ENCODE results near the gene WBP1.

WBP1 gene

DNA sequence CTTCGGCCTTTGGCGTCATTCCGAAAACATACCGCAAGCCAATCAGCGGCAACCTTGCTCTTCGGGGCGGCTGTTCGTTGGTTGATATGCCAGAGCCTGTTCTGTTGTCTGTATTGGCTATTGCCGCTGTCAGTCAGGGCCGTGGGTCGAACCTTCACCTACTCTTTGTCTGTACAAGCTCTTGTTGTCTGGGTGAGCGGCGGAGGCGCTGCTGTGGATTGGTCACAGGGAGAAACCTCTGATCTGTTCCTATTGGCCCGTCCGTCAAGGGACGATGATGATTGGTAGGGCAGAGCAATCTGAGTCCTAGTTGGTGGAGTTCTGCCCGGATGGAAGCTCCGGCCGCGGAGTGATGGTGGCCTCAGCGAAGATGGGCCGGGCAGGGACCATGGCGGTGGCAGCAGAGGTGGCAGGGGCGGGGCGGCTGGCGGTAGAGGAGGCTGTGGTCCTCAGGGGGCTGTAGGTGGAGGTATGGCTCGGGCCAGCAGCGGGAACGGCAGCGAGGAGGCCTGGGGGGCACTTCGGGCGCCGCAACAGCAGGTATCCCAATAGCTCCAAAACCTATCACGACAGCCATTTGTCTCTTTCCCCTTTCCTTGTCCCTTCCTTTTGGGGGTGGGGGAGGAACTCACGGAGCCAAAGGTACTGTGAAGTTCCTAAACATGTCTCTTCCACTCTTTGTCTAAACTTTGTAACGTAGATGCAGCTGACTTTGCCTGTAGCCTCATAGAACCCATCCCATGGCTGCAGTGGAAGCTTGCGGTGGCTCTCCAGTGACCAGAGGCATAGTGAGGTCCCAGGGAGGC is at the start of gene WBP1:
Gene WBP1, plus strand, starts transcription at position 307 of the 806 bp plus-strand sequence. Its CDS starts 165 bp downstream, at position 472.
- peak within 1 kb of the TSS; percentile 98 for H3K4me3 ChIP-seq (replicated peaks; ENCODE audit: low read depth, low read length)
- H3K36me3 ChIP-seq (ENCODE audit: control insufficient read depth, insufficient read depth, low read length): peaks cover 14% of the 10 kb centered on the region
- TF ChIP-seq, protein P1, sequence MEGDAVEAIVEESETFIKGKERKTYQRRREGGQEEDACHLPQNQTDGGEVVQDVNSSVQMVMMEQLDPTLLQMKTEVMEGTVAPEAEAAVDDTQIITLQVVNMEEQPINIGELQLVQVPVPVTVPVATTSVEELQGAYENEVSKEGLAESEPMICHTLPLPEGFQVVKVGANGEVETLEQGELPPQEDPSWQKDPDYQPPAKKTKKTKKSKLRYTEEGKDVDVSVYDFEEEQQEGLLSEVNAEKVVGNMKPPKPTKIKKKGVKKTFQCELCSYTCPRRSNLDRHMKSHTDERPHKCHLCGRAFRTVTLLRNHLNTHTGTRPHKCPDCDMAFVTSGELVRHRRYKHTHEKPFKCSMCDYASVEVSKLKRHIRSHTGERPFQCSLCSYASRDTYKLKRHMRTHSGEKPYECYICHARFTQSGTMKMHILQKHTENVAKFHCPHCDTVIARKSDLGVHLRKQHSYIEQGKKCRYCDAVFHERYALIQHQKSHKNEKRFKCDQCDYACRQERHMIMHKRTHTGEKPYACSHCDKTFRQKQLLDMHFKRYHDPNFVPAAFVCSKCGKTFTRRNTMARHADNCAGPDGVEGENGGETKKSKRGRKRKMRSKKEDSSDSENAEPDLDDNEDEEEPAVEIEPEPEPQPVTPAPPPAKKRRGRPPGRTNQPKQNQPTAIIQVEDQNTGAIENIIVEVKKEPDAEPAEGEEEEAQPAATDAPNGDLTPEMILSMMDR (IDR thresholded peaks at IDR 0.05; ENCODE audit: insufficient read depth, low read length, poor library complexity, severe bottlenecking): no peak
- peak; percentile 94 for DNase-seq (ENCODE audit: extremely low read depth, insufficient read length)
- no peaks in the 10 kb centered on the region for H3K27me3 ChIP-seq (replicated peaks; ENCODE audit: control insufficient read depth, insufficient read depth, low read length)

DNA sequence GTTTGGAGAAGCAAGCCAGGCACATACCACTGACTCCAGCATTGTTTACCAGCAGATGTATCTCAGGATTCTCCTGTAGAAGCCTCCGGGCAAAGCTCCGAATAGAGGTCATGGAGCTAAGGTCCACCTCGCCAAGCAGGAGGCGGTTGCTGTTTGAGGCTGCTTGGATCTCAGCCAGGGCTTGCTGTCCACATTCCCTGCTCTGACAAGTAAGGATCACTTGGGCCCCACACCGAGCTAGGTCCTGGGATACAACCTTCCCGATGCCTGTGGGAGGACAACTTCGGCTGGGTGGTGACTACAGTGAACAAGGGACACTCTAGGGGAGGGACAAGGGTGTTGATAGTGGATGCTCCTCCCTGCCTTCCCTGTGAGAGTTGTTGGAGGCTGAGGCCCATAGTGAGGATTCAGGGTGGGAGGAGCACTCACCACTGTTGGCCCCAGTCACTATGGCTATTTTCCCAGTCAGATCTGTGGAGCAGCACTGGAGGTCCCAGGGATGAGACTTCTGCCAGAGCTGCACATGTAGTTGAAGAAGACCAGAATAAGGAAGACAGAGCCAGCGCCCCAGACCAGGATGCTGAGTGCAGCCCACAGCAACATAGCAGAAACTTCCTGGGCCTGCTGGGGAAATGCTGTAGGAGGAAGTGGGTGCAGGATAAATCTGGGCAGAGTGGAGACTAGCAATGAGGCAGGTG is 45.1 kb upstream of the WBP1 start:
- Histone ChIP-seq H3K36me3 (ENCODE audit: control insufficient read depth, insufficient read depth, low read length) (no peaks in the 10 kb centered on the region), H3K4me3 (replicated peaks; ENCODE audit: low read depth, low read length) (no peak overlapping the region), H3K27me3 (replicated peaks; ENCODE audit: control insufficient read depth, insufficient read depth, low read length) (no peaks in the 10 kb centered on the region)
- DNase-seq (ENCODE audit: extremely low read depth, insufficient read length): no peak
- TF ChIP-seq, protein P1 (IDR thresholded peaks at IDR 0.05; ENCODE audit: insufficient read depth, low read length, poor library complexity, severe bottlenecking): no peak

DNA sequence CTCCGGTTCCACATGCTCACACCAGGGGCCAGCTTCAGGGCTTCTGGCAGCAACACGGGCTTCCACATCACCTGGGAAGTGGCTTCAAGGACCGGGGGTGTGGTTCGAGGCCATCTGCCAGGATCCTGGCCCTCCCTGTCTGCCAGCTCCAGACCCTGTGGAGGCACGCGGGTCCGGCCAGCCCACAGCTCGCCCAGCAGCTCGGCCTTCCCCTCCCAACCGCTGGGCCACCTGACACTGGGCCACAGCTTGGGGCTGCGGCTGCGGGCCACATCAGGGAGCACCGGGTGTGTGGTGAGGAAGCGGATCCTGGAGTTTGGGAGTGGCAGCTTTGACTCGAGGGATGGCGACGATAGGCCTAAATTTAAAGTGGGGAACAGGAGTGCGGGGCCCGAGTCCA is 43.8 kb upstream of the WBP1 start:
- TF ChIP-seq, protein P1 (IDR thresholded peaks at IDR 0.05; ENCODE audit: insufficient read depth, low read length, poor library complexity, severe bottlenecking): no peak
- Histone ChIP-seq H3K36me3 (ENCODE audit: control insufficient read depth, insufficient read depth, low read length) (no peaks in the 10 kb centered on the region), H3K4me3 (replicated peaks; ENCODE audit: low read depth, low read length) (no peak overlapping the region), H3K27me3 (replicated peaks; ENCODE audit: control insufficient read depth, insufficient read depth, low read length) (no peaks in the 10 kb centered on the region)
- no peak for DNase-seq (ENCODE audit: extremely low read depth, insufficient read length)

DNA sequence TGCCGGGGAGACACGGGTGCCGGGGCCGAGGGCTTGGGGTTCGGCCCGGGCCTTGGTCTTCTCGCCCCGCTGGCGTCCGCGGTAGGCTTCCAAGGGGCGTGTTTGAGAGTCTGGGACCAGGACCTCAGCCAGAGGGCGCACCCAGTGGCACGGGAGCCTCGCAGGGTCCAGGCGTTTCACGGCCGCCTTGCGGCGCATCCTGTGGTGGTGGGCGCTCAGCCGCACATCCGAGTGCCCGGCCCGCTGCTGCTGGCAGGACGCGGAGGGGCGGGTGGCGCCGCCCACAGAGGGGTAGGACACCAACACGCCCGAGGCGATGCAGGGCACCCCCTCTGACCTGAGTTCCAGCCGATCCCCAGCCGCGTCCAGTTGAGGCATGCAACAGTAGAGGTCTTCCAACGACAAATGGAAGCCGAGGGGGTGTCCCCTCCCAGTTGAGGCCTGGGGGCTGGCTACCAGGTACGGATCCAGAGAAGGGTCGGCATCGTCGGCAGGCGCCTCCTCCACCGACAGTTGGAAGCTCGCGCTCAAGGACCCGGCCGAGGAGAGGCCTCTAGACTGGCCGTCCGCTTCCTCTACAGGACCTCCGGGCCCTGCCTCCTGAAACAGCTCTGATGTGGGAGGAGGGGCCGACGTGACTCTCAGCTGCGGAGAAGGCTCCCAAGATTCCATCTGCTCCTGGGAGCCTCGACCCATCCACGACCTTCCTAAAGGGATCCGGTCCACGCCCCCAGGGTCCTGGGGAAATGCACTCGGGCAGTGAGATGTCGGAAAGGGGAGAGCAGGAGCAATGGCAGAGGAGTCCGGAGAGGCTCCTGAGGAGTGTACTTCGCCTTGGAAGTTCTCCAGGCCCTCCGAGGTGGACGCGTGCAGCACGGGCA is 43.1 kb upstream of the WBP1 start:
- H3K27me3 ChIP-seq (replicated peaks; ENCODE audit: control insufficient read depth, insufficient read depth, low read length): no peaks in the 10 kb centered on the region
- H3K4me3 ChIP-seq (replicated peaks; ENCODE audit: low read depth, low read length): peak overlapping the region; percentile 44; the same call in 1 of the 2 replicates
- H3K36me3 ChIP-seq (ENCODE audit: control insufficient read depth, insufficient read depth, low read length): no peaks in the 10 kb centered on the region
- TF ChIP-seq, protein P1 (IDR thresholded peaks at IDR 0.05; ENCODE audit: insufficient read depth, low read length, poor library complexity, severe bottlenecking): peak; percentile 17
- DNase-seq (ENCODE audit: extremely low read depth, insufficient read length): peak; percentile 66

DNA sequence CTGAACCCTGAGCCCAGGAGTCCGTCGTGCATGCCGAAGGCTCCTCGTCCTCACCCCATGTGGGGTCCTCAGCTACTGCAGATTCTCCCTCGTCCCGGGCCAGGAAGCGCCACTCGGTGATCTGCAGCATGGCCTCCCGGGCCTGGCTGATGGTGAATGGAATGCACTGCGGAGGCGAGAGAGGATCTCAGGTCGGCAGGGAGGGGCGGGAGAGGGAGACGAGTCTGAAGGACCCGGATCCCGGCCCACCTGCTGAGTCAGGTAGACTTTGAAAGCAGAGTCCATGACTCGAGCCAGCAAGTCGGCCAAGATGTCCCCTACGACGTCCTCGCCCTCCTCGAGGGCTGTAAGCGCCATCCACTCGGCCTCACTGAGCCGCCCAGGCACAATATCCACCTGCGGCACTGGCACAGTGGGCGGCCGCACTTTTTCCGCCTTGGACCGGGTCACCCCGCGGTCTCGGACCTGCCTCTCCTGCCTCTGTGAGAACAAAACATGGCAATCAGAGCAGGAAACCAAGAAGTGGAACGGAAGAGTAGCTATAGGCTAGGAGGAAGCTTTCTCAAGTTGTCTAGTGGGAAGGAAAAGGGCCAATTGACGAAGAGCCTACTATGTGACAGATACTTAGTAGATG is 42.4 kb upstream of the WBP1 start:
- DNase-seq (ENCODE audit: extremely low read depth, insufficient read length): peak; percentile 51
- H3K4me3 ChIP-seq (replicated peaks; ENCODE audit: low read depth, low read length): peak overlapping the region; percentile 0; the same call in 1 of the 2 replicates
- no peaks in the 10 kb centered on the region for H3K27me3 ChIP-seq (replicated peaks; ENCODE audit: control insufficient read depth, insufficient read depth, low read length)
- no peaks in the 10 kb centered on the region for H3K36me3 ChIP-seq (ENCODE audit: control insufficient read depth, insufficient read depth, low read length)
- TF ChIP-seq, protein P1 (IDR thresholded peaks at IDR 0.05; ENCODE audit: insufficient read depth, low read length, poor library complexity, severe bottlenecking): no peak

Measured in GM06990 (cell line).